Progenitor cell of endocrine pancreas (in vitro differentiated cells): ENCODE measurements around the gene ARSA. TPM values are rescaled to one million over a fixed set of nuclear protein-coding genes. Genes with fewer than 3 reads are reported as not detected.

Experiments used
- DNase-seq: peaks from one replicate; pipeline ENCODE4 v3.0.0; 2021; ENCODE audit warnings: low spot score; ENCODE audit not compliant: unreplicated experiment
- H3K27ac Mint-ChIP-seq: 2 replicates; pipeline ENCODE4 v1.8.0; 2021; ENCODE audit warnings: mild to moderate bottlenecking, moderate library complexity, mixed read lengths
- H3K27me3 Mint-ChIP-seq: 2 replicates; pipeline ENCODE4 v1.8.0; 2021; ENCODE audit warnings: mixed read lengths
- H3K36me3 Mint-ChIP-seq: 2 replicates; pipeline ENCODE4 v1.8.0; 2022; ENCODE audit warnings: mixed read lengths; ENCODE audit not compliant: insufficient read depth
- H3K4me1 Mint-ChIP-seq: 2 replicates; pipeline ENCODE4 v1.8.0; 2021; ENCODE audit warnings: low read depth, mixed read lengths
- H3K4me3 Mint-ChIP-seq: 2 replicates; pipeline ENCODE4 v1.8.0; 2021; ENCODE audit warnings: low read depth, mild to moderate bottlenecking, moderate library complexity, mixed read lengths
- H3K9me3 Mint-ChIP-seq: 2 replicates; pipeline ENCODE4 v1.8.0; 2021; ENCODE audit warnings: low read depth, mixed read lengths
- CTCF ChIP-seq: fragments of 200-600 bp; sonication (generic); IDR thresholded peaks from one replicate; pipeline ENCODE4 v1.5.0; 2021; ENCODE audit warnings: antibody characterized with exemption, mild to moderate bottlenecking; ENCODE audit not compliant: unreplicated experiment
- total RNA-seq: library from RNA; stranded (reverse); gene quantifications from 2 replicates; pipeline ENCODE4 v1.2.1, GENCODE V29; 2021

ARSA gene
- total RNA-seq, 1 donor from 2014 or later = 36.2 TPM

GRCh38 chr22:50635591-50635990 lies 7.6 kb upstream of the ARSA start:
- DNase-seq = no peak
- TF ChIP-seq CTCF = no peak
- no peaks in the 10 kb centered on the region for H3K27me3 Mint-ChIP-seq
- H3K36me3 Mint-ChIP-seq = no peaks in the 10 kb centered on the region
- H3K4me1 Mint-ChIP-seq = peaks cover 3% of the 10 kb centered on the region
- no peak overlapping the region for H3K4me3 Mint-ChIP-seq
- H3K9me3 Mint-ChIP-seq = no peaks in the 10 kb centered on the region
- no peak overlapping the region for H3K27ac Mint-ChIP-seq

GRCh38 chr22:50633771-50634170 lies 5.8 kb upstream of the ARSA start:
- H3K4me3 Mint-ChIP-seq = no peak overlapping the region
- H3K9me3 Mint-ChIP-seq = no peaks in the 10 kb centered on the region
- H3K4me1 Mint-ChIP-seq = peaks cover 4% of the 10 kb centered on the region
- no peaks in the 10 kb centered on the region for H3K36me3 Mint-ChIP-seq
- H3K27me3 Mint-ChIP-seq = peaks cover 6% of the 10 kb centered on the region
- DNase-seq = no peak
- no peak overlapping the region for H3K27ac Mint-ChIP-seq
- TF ChIP-seq CTCF = no peak

GRCh38 chr22:50633086-50633485 lies 5.1 kb upstream of the ARSA start:
- peaks cover 6% of the 10 kb centered on the region for H3K27me3 Mint-ChIP-seq

GRCh38 chr22:50630376-50630775 lies 2.4 kb upstream of the ARSA start:
- no peak overlapping the region for H3K27ac Mint-ChIP-seq

More at GRCh38 chr22:50633086-50633485, 5.1 kb upstream of the ARSA start:
- no peak overlapping the region for H3K4me3 Mint-ChIP-seq
- no peak for TF ChIP-seq CTCF
- peaks cover 9% of the 10 kb centered on the region for H3K4me1 Mint-ChIP-seq
- DNase-seq = no peak
- no peaks in the 10 kb centered on the region for H3K36me3 Mint-ChIP-seq
- no peaks in the 10 kb centered on the region for H3K9me3 Mint-ChIP-seq
- no peak overlapping the region for H3K27ac Mint-ChIP-seq

GRCh38 chr22:50628543-50629134 lies 687 bp upstream of the ARSA start:
- H3K27me3 Mint-ChIP-seq = peaks cover 6% of the 10 kb centered on the region
- no peak for DNase-seq
- H3K4me1 Mint-ChIP-seq = peaks cover 9% of the 10 kb centered on the region
- no peak for TF ChIP-seq CTCF
- no peaks in the 10 kb centered on the region for H3K9me3 Mint-ChIP-seq
- peak overlapping the region; percentile 86 for H3K4me3 Mint-ChIP-seq
- H3K36me3 Mint-ChIP-seq = peaks cover 1% of the 10 kb centered on the region
- peak overlapping the region; percentile 89 for H3K27ac Mint-ChIP-seq

More at GRCh38 chr22:50630376-50630775, 2.4 kb upstream of the ARSA start:
- no peak for TF ChIP-seq CTCF
- peaks cover 9% of the 10 kb centered on the region for H3K4me1 Mint-ChIP-seq
- no peak for DNase-seq
- H3K9me3 Mint-ChIP-seq = no peaks in the 10 kb centered on the region
- H3K36me3 Mint-ChIP-seq = no peaks in the 10 kb centered on the region
- peaks cover 6% of the 10 kb centered on the region for H3K27me3 Mint-ChIP-seq
- H3K4me3 Mint-ChIP-seq = no peak overlapping the region
